GM18519 (cell line): Measurements from ENCODE around the gene PRH1.

Source experiments
- ATAC-seq: cut with Tn5 transposase; IDR thresholded peaks from one replicate; pipeline ENCODE4 v1.9.1; 2021; ENCODE audit warnings: mild to moderate bottlenecking, moderate library complexity; ENCODE audit not compliant: unreplicated experiment, low FRiP score

The PRH1 gene

DNA sequence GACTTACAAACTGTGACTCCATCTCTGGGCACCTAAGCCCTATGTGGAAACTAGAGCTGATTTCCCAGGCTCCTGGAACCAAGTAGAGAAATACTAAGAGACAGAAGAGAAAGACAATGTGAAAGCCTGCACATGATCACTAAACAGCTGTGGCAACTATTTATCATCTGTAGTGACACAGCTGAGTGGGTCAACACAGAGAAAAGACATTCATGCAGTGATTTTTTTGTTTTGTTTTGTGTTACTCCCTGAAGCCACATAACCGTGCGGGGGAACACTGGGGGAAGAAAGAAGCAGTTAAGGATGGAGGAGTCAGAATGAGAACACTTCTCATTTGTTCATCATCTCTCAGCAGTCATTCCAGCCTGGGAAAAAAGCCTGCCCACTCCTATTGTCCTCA is 36.3 kb downstream of the PRH1 start:
- ATAC-seq, result no peak

DNA sequence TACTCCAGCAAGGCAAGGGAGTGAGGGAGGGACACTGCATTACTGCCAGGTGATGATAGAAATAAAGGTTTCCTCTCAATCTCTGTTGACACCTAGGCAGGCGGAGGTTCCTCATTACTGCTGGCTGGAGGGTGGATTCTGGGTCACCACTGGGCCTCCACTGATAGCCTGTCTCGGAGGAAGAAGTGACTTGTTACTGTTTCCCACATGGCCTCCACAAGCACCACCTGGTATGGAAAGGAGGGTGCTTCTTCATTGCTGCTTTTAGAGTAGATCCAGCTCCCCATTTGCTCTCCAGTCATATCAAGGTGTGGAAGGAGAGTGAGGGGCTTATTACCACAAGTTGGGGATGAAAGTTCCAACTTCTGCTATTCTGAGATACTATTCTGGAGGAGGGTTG is 41.2 kb downstream of the PRH1 start:
- no peak for ATAC-seq

- no peak for ATAC-seq
These were observed 45.6 kb downstream of the PRH1 start for GRCh38 chr12:10838461-10838860.
